ENCODE measurements around the gene TTR. TPM values are rescaled to one million over a fixed set of nuclear protein-coding genes. Genes with fewer than 3 reads are reported as not detected.

Gene TTR
- total and polyA plus RNA-seq, 4 donors, result 0.27 to 7,204 (median 0.41) TPM; not detected in 1

DNA sequence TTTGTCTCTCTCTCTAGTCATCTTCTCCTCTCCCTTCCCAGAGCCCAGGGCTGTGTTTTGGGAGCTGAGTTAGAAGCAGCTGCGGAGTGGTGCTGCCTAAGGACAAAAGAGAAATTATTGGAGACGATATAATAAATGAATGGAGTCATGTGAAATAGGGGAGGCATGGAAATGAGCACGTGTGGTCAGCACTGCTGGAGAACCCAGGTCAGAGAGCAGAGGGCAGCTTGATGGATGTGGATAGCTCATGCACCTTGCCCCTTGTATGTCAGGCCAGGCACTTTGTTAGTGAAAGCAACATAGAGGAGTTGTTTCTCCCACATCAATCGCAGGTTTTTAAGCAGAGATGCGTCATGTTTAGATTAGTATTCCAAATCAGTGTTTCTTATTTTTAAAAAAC, 15.7 kb downstream of the TTR start:
- 56% methylated on average over 3 of the region's 5 CpGs for WGBS (ENCODE audit: insufficient coverage)
- DNase-seq (ENCODE audit: low read depth in 4 of 6, low spot score in 6 of 6), result no peak
- Histone ChIP-seq H3K9me3 (ENCODE audit: control insufficient read depth, insufficient read depth, low read length) (no peaks in the 10 kb centered on the region), H3K27me3 (ENCODE audit: control insufficient read depth, insufficient read depth, low read length) (no peaks in the 10 kb centered on the region), H3K4me3 (ENCODE audit: low read depth, low read length) (no peak overlapping the region), H3K27ac (ENCODE audit: low read depth, low read length) (no peak overlapping the region), H3K4me1 (ENCODE audit: control insufficient read depth, insufficient read depth, low read length) (no peaks in the 10 kb centered on the region), H3K36me3 (ENCODE audit: control insufficient read depth, insufficient read depth, low read length) (no peaks in the 10 kb centered on the region)

- no peak overlapping the region for H3K27ac ChIP-seq (ENCODE audit: low read depth, low read length)
- 80% methylated on average over 2 of the region's 2 CpGs for WGBS (ENCODE audit: insufficient coverage)
- H3K27me3 ChIP-seq (ENCODE audit: control insufficient read depth, insufficient read depth, low read length), result no peaks in the 10 kb centered on the region
- H3K4me1 ChIP-seq (ENCODE audit: control insufficient read depth, insufficient read depth, low read length), result no peaks in the 10 kb centered on the region
- DNase-seq (ENCODE audit: low read depth in 4 of 6, low spot score in 6 of 6), result no peak
- no peak overlapping the region for H3K4me3 ChIP-seq (ENCODE audit: low read depth, low read length)
- H3K36me3 ChIP-seq (ENCODE audit: control insufficient read depth, insufficient read depth, low read length), result no peaks in the 10 kb centered on the region
- H3K9me3 ChIP-seq (ENCODE audit: control insufficient read depth, insufficient read depth, low read length), result no peaks in the 10 kb centered on the region
These were observed 18.2 kb downstream of the TTR start for GRCh38 chr18:31609886-31610285.

GRCh38 chr18:31610286-31611205, 18.9 kb downstream of the TTR start:
- Histone ChIP-seq H3K27me3 (ENCODE audit: control insufficient read depth, insufficient read depth, low read length) (no peaks in the 10 kb centered on the region), H3K9me3 (ENCODE audit: control insufficient read depth, insufficient read depth, low read length) (no peaks in the 10 kb centered on the region), H3K4me1 (ENCODE audit: control insufficient read depth, insufficient read depth, low read length) (no peaks in the 10 kb centered on the region), H3K4me3 (ENCODE audit: low read depth, low read length) (no peak overlapping the region), H3K36me3 (ENCODE audit: control insufficient read depth, insufficient read depth, low read length) (no peaks in the 10 kb centered on the region), H3K27ac (ENCODE audit: low read depth, low read length) (no peak overlapping the region)
- 36% methylated on average over 5 of the region's 8 CpGs for WGBS (ENCODE audit: insufficient coverage)
- peak in 3 of 6 donors; percentile 31 to 91 (median 82) for DNase-seq (ENCODE audit: low read depth in 4 of 6, low spot score in 6 of 6)

DNA sequence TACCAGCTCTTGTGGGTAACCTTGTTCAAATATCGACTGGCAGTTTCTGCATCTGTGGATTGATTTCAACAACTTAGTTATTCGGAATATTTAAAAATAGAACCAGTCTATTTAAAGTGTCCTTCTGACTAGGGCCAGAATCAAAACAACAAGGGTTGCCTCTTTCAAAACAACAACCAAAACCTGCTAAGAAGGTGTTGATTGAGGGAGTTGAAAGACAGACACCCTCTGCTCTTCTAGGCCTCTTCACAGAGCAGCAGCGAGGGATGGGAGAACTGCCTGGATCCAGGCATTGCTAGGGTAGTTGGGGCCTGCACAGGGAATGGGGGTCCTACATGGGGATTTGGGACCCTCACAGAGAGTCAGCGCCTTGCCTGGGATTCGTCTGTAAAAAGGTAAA, 19.8 kb downstream of the TTR start:
- H3K36me3 ChIP-seq (ENCODE audit: control insufficient read depth, insufficient read depth, low read length), result no peaks in the 10 kb centered on the region
- H3K9me3 ChIP-seq (ENCODE audit: control insufficient read depth, insufficient read depth, low read length), result no peaks in the 10 kb centered on the region
- 92% methylated on average over 2 of the region's 5 CpGs for WGBS (ENCODE audit: insufficient coverage)
- no peak overlapping the region for H3K27ac ChIP-seq (ENCODE audit: low read depth, low read length)
- no peak overlapping the region for H3K4me3 ChIP-seq (ENCODE audit: low read depth, low read length)
- no peaks in the 10 kb centered on the region for H3K4me1 ChIP-seq (ENCODE audit: control insufficient read depth, insufficient read depth, low read length)
- no peak for DNase-seq (ENCODE audit: low read depth in 4 of 6, low spot score in 6 of 6)
- no peaks in the 10 kb centered on the region for H3K27me3 ChIP-seq (ENCODE audit: control insufficient read depth, insufficient read depth, low read length)

DNA sequence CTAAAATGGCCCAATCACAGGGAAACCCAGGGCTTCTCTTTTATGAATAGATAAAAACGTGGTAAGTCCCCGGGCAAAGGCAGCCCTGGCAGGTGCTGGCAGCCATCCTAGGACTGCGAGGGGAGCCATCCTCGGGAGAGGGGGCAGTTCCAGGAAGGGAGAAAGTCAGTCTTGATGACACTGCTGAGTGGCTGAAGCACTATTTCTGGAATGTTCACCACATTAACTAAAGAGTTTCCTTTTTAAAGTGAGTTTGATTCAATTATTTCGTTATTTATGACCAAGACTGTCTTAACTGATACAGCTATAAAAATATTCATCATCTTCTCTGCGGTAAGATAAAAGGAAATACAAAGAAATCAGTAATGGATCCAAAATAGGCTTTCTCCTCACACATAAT, 20.4 kb downstream of the TTR start:
- WGBS (ENCODE audit: insufficient coverage), result no CpG with 5 or more reads among the region's 6 CpGs
- Histone ChIP-seq H3K4me1 (ENCODE audit: control insufficient read depth, insufficient read depth, low read length) (no peaks in the 10 kb centered on the region), H3K9me3 (ENCODE audit: control insufficient read depth, insufficient read depth, low read length) (no peaks in the 10 kb centered on the region), H3K4me3 (ENCODE audit: low read depth, low read length) (no peak overlapping the region), H3K27me3 (ENCODE audit: control insufficient read depth, insufficient read depth, low read length) (no peaks in the 10 kb centered on the region), H3K36me3 (ENCODE audit: control insufficient read depth, insufficient read depth, low read length) (no peaks in the 10 kb centered on the region), H3K27ac (ENCODE audit: low read depth, low read length) (no peak overlapping the region)
- no peak for DNase-seq (ENCODE audit: low read depth in 4 of 6, low spot score in 6 of 6)

- no peaks in the 10 kb centered on the region for H3K9me3 ChIP-seq (ENCODE audit: control insufficient read depth, insufficient read depth, low read length)
- no peaks in the 10 kb centered on the region for H3K4me1 ChIP-seq (ENCODE audit: control insufficient read depth, insufficient read depth, low read length)
- WGBS (ENCODE audit: insufficient coverage), result 71% methylated on average over 2 of the region's 2 CpGs
- H3K27me3 ChIP-seq (ENCODE audit: control insufficient read depth, insufficient read depth, low read length), result no peaks in the 10 kb centered on the region
- H3K36me3 ChIP-seq (ENCODE audit: control insufficient read depth, insufficient read depth, low read length), result no peaks in the 10 kb centered on the region
- no peak overlapping the region for H3K4me3 ChIP-seq (ENCODE audit: low read depth, low read length)
- DNase-seq (ENCODE audit: low read depth in 4 of 6, low spot score in 6 of 6), result no peak
- H3K27ac ChIP-seq (ENCODE audit: low read depth, low read length), result no peak overlapping the region
These were observed 22.4 kb downstream of the TTR start for GRCh38 chr18:31614044-31614443.

- H3K9me3 ChIP-seq (ENCODE audit: control insufficient read depth, insufficient read depth, low read length), result no peaks in the 10 kb centered on the region
- H3K27me3 ChIP-seq (ENCODE audit: control insufficient read depth, insufficient read depth, low read length), result no peaks in the 10 kb centered on the region
- H3K27ac ChIP-seq (ENCODE audit: low read depth, low read length), result no peak overlapping the region
- WGBS (ENCODE audit: insufficient coverage), result 86% methylated on average over 3 of the region's 4 CpGs
- H3K4me3 ChIP-seq (ENCODE audit: low read depth, low read length), result no peak overlapping the region
- DNase-seq (ENCODE audit: low read depth in 4 of 6, low spot score in 6 of 6), result no peak
- H3K36me3 ChIP-seq (ENCODE audit: control insufficient read depth, insufficient read depth, low read length), result no peaks in the 10 kb centered on the region
- H3K4me1 ChIP-seq (ENCODE audit: control insufficient read depth, insufficient read depth, low read length), result no peaks in the 10 kb centered on the region
These were observed 24.9 kb downstream of the TTR start for GRCh38 chr18:31616586-31616985.

DNA sequence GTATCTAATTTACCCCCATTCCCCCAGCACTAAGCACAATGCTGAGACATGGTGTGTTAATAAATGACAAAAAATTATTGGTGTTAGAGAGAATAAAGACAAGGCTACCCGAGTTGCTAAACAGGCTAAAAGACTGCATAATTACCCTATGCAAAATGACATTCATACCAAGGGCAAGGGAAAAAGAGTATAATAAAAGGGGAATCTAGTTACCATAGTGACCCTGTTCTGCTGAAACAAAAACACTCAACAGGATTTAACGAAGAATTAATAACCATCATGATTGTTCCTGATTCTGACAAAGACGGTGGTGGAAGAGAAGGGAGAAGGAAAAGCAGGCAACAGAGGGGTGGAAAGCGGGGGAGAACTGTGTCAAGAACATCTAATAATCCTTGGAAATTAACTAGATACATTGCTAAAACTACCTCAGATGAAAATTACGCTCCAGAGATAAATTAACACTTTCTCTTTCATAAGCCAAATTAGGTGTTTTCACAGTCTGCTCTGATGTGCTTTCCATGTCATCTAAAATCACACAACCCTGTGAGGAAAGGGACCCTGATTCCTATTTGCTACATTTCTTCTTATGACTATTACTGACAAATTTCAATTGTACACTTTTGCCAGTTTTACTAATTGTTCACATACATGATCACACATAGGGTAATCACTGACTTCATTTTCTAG, 25.5 kb downstream of the TTR start:
- 57% methylated on average over 1 of the region's 5 CpGs for WGBS (ENCODE audit: insufficient coverage)
- peak in 1 of 6 donors; percentile 43 for DNase-seq (ENCODE audit: low read depth in 4 of 6, low spot score in 6 of 6)
- Histone ChIP-seq H3K4me1 (ENCODE audit: control insufficient read depth, insufficient read depth, low read length) (no peaks in the 10 kb centered on the region), H3K4me3 (ENCODE audit: low read depth, low read length) (no peak overlapping the region), H3K27ac (ENCODE audit: low read depth, low read length) (no peak overlapping the region), H3K9me3 (ENCODE audit: control insufficient read depth, insufficient read depth, low read length) (no peaks in the 10 kb centered on the region), H3K27me3 (ENCODE audit: control insufficient read depth, insufficient read depth, low read length) (no peaks in the 10 kb centered on the region), H3K36me3 (ENCODE audit: control insufficient read depth, insufficient read depth, low read length) (no peaks in the 10 kb centered on the region)

DNA sequence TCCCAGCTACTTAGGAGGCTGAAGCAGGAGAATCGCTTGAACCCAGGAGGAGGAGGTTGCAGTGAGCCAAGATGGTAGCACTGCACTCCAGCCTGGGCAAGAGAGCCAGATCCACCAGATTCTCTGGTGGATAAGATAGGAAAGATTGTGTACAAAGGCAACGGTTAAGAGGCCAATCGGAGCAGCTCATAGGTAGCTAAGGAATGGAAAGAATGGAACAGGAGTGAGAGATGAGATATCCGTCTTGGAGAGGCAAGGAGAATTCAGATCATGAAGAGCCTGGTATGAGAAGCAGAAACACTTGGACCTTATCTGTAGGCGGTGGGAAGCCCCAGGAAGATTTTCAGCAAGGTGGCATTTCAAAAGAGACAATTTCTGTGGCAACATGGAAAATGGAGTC, 27.1 kb downstream of the TTR start:
- no peaks in the 10 kb centered on the region for H3K36me3 ChIP-seq (ENCODE audit: control insufficient read depth, insufficient read depth, low read length)
- DNase-seq (ENCODE audit: low read depth in 4 of 6, low spot score in 6 of 6), result no peak
- H3K27ac ChIP-seq (ENCODE audit: low read depth, low read length), result no peak overlapping the region
- no peaks in the 10 kb centered on the region for H3K9me3 ChIP-seq (ENCODE audit: control insufficient read depth, insufficient read depth, low read length)
- H3K4me3 ChIP-seq (ENCODE audit: low read depth, low read length), result no peak overlapping the region
- H3K4me1 ChIP-seq (ENCODE audit: control insufficient read depth, insufficient read depth, low read length), result no peaks in the 10 kb centered on the region
- WGBS (ENCODE audit: insufficient coverage), result 97% methylated on average over 5 of the region's 5 CpGs
- H3K27me3 ChIP-seq (ENCODE audit: control insufficient read depth, insufficient read depth, low read length), result no peaks in the 10 kb centered on the region

GRCh38 chr18:31619291-31619690, 27.6 kb downstream of the TTR start:
- H3K27ac ChIP-seq (ENCODE audit: low read depth, low read length), result no peak overlapping the region
- DNase-seq (ENCODE audit: low read depth in 4 of 6, low spot score in 6 of 6), result no peak
- H3K4me1 ChIP-seq (ENCODE audit: control insufficient read depth, insufficient read depth, low read length), result no peaks in the 10 kb centered on the region
- no peak overlapping the region for H3K4me3 ChIP-seq (ENCODE audit: low read depth, low read length)
- H3K9me3 ChIP-seq (ENCODE audit: control insufficient read depth, insufficient read depth, low read length), result no peaks in the 10 kb centered on the region
- no peaks in the 10 kb centered on the region for H3K27me3 ChIP-seq (ENCODE audit: control insufficient read depth, insufficient read depth, low read length)
- H3K36me3 ChIP-seq (ENCODE audit: control insufficient read depth, insufficient read depth, low read length), result no peaks in the 10 kb centered on the region
